Activated T-helper 1 cell treated with anti-CD3 and anti-CD28 coated beads, Interleukin-12 subunit alpha, Interleukin-12 subunit beta, Interleukin-2, Interleukin-4 antibody, amounts not matched to agents 30 ng/mL and 10 ng/mL and 1 ng/mL, durations not matched to agents 14 hours and 24 hours and 36 hours (primary cell): ENCODE data around the gene C8A. TPM values are rescaled to one million over a fixed set of nuclear protein-coding genes. Genes with fewer than 3 reads are reported as not detected.

Experiments
- DNase-seq: peaks from one replicate; pipeline ENCODE4 v3.0.0; 2021; ENCODE audit warnings: low spot score
- H3K27ac Mint-ChIP-seq: one replicate; pipeline ENCODE4 v1.8.0; 2021; ENCODE audit warnings: mild to moderate bottlenecking, mixed read lengths
- H3K27me3 Mint-ChIP-seq: one replicate; pipeline ENCODE4 v1.8.0; 2022; ENCODE audit warnings: mild to moderate bottlenecking, moderate library complexity, mixed read lengths; ENCODE audit not compliant: insufficient read depth
- H3K36me3 Mint-ChIP-seq: one replicate; pipeline ENCODE4 v1.8.0; 2021; ENCODE audit warnings: low read depth, mixed read lengths
- H3K4me1 Mint-ChIP-seq: one replicate; pipeline ENCODE4 v1.8.0; 2021; ENCODE audit warnings: low read depth, mixed read lengths
- H3K4me3 Mint-ChIP-seq: one replicate; pipeline ENCODE4 v1.8.0; 2021; ENCODE audit warnings: mild to moderate bottlenecking, moderate library complexity, mixed read lengths
- H3K9me3 Mint-ChIP-seq: one replicate; pipeline ENCODE4 v1.8.0; 2021; ENCODE audit warnings: mixed read lengths
- intact Hi-C: fragments of 100-400 bp; cut with micrococcal nuclease; formaldehyde crosslinking; loops from one replicate; pipeline ENCODE4 v1.15.1; 2024
- total RNA-seq: library from RNA; stranded (reverse); gene quantifications from 2 replicates; pipeline ENCODE4 v1.2.3, GENCODE V29; 2022

Gene C8A
- total RNA-seq, 1 donor from 2014 or later = not detected

DNA sequence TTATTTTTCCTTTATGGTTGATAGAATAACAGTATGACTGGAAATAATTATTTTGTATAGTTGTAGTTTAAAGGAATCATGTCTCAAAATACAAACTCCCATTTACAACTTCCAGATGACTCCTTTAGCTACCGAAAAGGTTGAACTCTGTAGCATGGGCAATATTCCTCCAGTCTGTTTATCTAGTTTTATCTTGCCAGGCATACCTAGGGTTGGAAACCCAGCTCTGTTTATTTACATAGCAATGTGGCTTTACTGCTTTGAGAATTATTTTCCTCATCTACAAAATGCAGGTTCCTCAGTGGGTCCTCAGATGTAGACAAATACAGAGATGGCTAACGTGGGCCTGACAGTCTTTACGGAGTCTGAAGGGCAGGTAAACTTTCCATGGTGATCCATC lies 51.1 kb downstream of the C8A start:
- no peaks in the 10 kb centered on the region for H3K36me3 Mint-ChIP-seq
- H3K4me1 Mint-ChIP-seq = no peaks in the 10 kb centered on the region
- no peaks in the 10 kb centered on the region for H3K27me3 Mint-ChIP-seq
- H3K4me3 Mint-ChIP-seq = no peak overlapping the region
- intact Hi-C loops = no loop called here
- H3K9me3 Mint-ChIP-seq = no peaks in the 10 kb centered on the region
- H3K27ac Mint-ChIP-seq = no peak overlapping the region
- no peak for DNase-seq

DNA sequence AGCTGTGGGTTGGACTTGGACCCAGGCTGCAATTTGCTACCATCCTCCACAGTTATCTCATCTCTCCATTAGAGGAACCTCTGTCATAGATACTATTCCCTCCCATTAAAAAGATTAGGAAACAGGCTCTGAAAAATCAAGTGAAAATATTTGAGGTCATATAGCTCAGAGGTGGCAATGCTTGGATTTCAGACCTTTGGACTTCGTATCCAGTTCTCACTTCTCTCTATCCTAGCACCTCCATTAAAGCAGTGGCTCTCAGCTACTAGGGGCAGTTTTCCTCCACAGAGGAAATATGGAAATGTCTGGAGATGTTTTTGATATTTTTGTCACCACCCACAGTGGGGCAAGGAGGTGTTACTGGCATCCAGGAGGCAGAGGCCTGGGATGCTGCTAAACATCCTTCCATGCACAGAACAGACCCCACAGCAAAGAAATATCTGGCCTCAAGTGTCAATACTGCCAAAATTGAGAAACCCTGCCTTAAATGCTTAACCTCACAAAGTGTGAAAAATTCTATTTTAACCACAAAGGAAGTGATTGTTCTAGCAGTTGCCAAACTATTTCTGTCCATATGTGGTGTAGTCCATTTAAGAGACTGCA lies 54.1 kb downstream of the C8A start:
- no peaks in the 10 kb centered on the region for H3K4me1 Mint-ChIP-seq
- H3K4me3 Mint-ChIP-seq = no peak overlapping the region
- intact Hi-C loops = no loop called here
- H3K27me3 Mint-ChIP-seq = no peaks in the 10 kb centered on the region
- H3K9me3 Mint-ChIP-seq = no peaks in the 10 kb centered on the region
- H3K27ac Mint-ChIP-seq = no peak overlapping the region
- DNase-seq = no peak
- H3K36me3 Mint-ChIP-seq = no peaks in the 10 kb centered on the region

DNA sequence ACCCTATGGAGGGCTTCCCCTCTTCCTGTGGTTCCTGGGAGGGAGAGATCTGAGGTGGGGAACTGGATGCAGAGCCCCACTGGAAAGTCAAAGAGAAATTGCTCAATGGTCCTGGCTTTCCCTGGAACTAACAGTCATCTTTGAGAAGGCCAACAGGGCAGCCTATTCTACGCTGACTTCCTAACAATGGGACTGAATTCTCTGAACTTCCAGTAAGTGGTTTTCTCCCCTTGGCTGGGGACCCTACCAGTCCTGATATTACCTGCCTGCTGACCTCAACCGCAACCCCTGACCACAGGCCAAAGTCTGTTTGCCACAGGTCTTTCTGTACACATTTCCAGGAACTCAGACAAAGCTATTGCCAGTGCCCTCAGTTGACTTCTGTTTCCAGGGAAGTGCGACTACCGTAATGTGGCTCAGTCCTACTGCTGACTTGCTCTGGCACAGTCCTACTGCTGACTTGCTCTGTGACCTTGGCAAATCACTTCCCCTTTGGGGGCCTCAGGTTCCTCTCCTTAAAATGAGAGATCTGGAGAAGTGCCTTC lies 55.9 kb downstream of the C8A start:
- Mint-ChIP-seq H3K27me3 (no peaks in the 10 kb centered on the region), H3K27ac (no peak overlapping the region), H3K4me3 (no peak overlapping the region), H3K9me3 (no peaks in the 10 kb centered on the region), H3K4me1 (no peaks in the 10 kb centered on the region), H3K36me3 (no peaks in the 10 kb centered on the region)
- DNase-seq = no peak
- intact Hi-C loops = no loop called here

DNA sequence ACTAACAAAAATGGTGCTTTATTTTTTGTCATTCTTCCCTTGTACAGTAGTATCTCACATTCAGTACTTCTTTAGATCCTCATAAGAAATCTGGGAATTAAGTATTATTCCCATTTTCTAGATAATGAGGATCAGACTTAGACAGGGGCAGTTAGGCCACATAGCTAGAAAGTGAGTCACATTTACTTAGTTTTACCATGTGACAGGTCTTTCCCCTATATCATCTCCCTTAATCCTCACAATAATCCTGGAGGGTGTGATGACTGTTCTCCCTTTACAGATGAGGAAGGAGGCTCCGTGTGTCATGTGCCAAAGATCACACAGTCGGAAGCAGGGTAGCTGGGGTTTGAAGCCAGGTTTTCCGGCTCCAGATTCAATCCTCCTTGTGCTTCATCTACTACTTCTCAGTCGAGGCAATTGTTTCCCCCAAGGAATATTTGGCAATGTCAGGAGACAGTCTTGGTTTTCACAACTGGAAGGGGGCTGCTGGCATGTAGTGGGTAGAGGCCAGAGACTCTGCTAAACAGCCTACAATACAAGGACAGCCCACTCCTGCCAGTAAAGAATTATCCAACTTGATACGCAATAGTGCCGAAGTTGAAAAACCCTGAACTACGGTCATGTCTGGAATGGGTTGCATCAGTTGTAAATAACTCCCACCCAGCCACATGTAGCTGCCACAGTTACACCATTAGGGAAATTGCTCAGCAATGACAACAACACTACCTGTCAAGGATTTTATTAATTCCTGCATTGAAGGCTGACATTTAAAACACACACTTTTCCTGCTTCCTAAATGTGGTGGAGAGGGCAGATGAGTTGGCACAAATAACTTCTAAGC lies 56.7 kb downstream of the C8A start:
- no peaks in the 10 kb centered on the region for H3K9me3 Mint-ChIP-seq
- H3K4me3 Mint-ChIP-seq = no peak overlapping the region
- H3K27me3 Mint-ChIP-seq = no peaks in the 10 kb centered on the region
- no peaks in the 10 kb centered on the region for H3K36me3 Mint-ChIP-seq
- H3K27ac Mint-ChIP-seq = no peak overlapping the region
- no peaks in the 10 kb centered on the region for H3K4me1 Mint-ChIP-seq
- DNase-seq = no peak
- intact Hi-C loops = no loop called here

DNA sequence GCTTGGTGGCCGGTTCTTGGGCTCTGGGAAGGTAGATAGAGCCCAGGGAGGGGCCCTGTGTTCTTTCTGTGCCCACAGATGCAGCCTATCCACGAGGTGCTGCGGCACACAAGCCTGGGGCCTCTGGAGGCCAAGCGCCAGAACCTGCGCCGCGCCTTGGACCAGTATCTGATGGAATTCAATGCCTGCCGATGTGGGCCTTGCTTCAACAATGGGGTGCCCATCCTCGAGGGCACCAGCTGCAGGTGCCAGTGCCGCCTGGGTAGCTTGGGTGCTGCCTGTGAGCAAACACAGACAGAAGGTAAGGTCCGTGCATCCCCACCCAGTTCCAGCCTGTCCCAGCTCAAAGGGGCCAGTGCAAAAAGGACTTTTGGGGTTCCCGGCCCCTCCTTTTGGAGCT lies 57.7 kb downstream of the C8A start:
- Mint-ChIP-seq H3K27me3 (no peaks in the 10 kb centered on the region), H3K36me3 (no peaks in the 10 kb centered on the region)

DNA sequence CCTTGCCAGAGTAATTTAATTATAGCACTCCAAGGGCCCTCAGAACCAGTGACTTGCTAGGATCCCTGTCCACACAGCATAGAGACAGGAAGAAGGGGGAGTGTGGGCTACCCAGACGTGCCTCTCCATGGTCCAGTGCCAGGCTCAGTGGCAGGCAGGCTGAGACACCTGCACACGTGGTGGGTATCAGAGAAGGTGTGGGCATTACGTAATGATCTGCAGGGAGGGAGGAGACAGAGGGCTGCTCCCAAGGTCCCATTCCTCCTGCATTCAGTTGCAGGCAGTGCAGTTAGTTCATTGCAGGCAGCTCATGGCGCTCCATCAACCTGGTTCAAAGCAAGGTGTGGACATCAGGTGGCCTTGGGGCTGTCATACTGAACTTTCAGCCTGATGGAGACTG lies 61.4 kb downstream of the C8A start:
- Mint-ChIP-seq H3K36me3 (no peaks in the 10 kb centered on the region), H3K27ac (no peak overlapping the region), H3K9me3 (no peaks in the 10 kb centered on the region), H3K4me1 (no peaks in the 10 kb centered on the region), H3K27me3 (no peaks in the 10 kb centered on the region), H3K4me3 (no peak overlapping the region)
- DNase-seq = no peak
- intact Hi-C loops = no loop called here

More for the DNA sequence above, 57.7 kb downstream of the C8A start:
- no peaks in the 10 kb centered on the region for H3K9me3 Mint-ChIP-seq
- H3K27ac Mint-ChIP-seq = no peak overlapping the region
- H3K4me1 Mint-ChIP-seq = no peaks in the 10 kb centered on the region
- H3K4me3 Mint-ChIP-seq = no peak overlapping the region
- no peak for DNase-seq
- intact Hi-C loops = no loop called here

DNA sequence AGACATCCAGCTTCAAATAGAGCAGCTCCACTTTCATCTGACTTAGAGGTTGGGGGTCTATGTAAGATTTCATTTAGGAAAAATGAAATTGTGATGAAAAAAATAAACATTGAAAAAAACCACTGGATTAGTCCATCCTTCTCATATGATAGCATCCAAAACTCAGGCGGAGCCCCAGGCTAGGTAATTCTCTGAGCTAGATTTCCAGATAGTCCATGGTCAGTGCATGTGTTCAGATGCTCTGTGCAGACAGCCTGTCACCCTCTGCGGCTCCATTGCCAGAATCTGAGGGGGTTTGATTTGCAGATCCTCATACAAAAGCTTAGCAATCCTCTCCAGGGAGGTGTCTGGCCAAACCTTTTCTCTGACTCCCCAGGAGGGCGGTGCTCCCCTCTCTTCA lies 62.0 kb downstream of the C8A start:
- Mint-ChIP-seq H3K9me3 (no peaks in the 10 kb centered on the region), H3K4me3 (no peak overlapping the region), H3K4me1 (no peaks in the 10 kb centered on the region), H3K36me3 (no peaks in the 10 kb centered on the region), H3K27me3 (no peaks in the 10 kb centered on the region), H3K27ac (no peak overlapping the region)
- intact Hi-C loops = no loop called here
- DNase-seq = no peak

DNA sequence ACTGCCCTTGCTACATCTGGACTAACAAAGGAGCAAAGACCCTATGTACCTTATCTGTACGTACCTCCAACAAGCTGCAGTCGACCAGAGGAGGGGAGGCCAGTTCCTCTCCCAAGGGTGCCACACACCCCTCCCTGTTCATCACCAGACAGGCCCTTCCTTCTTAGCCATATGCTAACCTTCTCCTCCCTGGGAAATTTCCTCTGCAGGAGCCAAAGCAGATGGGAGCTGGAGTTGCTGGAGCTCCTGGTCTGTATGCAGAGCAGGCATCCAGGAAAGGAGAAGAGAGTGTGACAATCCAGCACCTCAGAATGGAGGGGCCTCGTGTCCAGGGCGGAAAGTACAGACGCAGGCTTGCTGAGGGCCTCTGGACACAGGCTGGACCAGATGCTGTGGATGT lies 62.8 kb downstream of the C8A start:
- H3K27me3 Mint-ChIP-seq = no peaks in the 10 kb centered on the region
- H3K27ac Mint-ChIP-seq = no peak overlapping the region
- H3K4me1 Mint-ChIP-seq = no peaks in the 10 kb centered on the region
- intact Hi-C loops = no loop called here
- no peak overlapping the region for H3K4me3 Mint-ChIP-seq
- H3K9me3 Mint-ChIP-seq = no peaks in the 10 kb centered on the region
- H3K36me3 Mint-ChIP-seq = no peaks in the 10 kb centered on the region
- DNase-seq = no peak

DNA sequence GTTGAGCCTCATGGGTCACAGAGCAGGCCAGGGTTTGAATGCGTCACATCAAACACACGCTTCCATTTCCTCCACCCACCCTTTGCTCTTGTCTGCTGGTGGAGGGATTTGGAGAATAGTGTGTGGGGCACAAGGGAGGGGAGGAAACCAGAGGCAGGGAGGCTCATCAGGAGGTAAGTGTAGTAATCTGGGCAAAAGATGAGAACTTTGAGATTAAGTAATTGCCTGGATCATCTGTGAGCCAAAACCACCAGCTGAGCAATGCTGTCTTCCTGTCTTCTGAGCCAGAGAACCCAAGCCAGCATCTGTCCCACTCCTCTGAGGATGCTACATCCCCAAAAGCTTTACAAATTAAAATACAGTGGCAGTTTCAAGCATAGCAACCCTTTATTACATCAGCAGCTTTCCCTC lies 66.0 kb downstream of the C8A start:
- Mint-ChIP-seq H3K9me3 (no peaks in the 10 kb centered on the region), H3K27me3 (no peaks in the 10 kb centered on the region), H3K4me3 (no peak overlapping the region), H3K27ac (no peak overlapping the region), H3K36me3 (no peaks in the 10 kb centered on the region), H3K4me1 (no peaks in the 10 kb centered on the region)
- no peak for DNase-seq
- intact Hi-C loops = no loop called here

DNA sequence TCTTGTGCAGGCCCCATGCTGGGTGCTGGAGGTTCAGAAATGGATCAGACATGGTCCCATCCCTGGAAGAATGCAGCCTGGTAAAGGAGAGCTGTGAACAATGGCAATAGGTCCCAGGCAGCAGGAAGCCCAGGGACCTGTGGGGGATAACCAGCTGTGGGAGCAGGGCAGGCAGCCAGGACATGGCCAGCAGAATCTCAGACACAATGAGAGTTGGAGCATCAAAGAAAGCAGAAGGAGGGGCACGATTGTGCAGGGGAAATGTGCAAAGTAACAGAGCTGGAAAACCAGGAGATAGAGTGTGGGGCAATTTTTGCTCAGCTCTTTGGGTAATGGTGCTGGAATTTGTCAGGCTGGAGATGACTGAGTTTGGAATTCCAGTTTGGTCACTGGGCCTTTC lies 66.9 kb downstream of the C8A start:
- DNase-seq = no peak
- H3K36me3 Mint-ChIP-seq = no peaks in the 10 kb centered on the region
- no peaks in the 10 kb centered on the region for H3K9me3 Mint-ChIP-seq
- H3K27me3 Mint-ChIP-seq = no peaks in the 10 kb centered on the region
- H3K27ac Mint-ChIP-seq = no peak overlapping the region
- no peak overlapping the region for H3K4me3 Mint-ChIP-seq
- intact Hi-C loops = no loop called here
- H3K4me1 Mint-ChIP-seq = no peaks in the 10 kb centered on the region

DNA sequence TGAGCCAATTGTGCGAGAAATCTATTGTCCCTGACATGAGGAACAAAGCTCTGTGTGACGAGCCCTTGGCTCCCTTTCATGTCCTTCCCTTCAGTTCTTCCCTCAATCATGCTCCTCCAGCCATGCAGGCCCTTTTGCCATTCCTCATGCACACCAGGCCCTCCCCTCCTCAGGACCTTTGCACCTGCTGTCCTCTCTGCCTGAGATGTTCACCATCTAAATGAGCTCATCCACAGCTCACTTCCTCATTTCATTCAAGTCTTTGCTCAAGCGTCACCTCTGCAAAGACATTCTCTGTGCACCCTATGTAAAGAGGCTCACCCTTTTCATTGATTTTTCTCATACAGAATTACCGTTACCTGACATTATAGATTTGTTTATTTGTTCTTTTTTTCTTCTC lies 67.5 kb downstream of the C8A start:
- DNase-seq = no peak
- H3K4me3 Mint-ChIP-seq = no peak overlapping the region
- intact Hi-C loops = no loop called here

DNA sequence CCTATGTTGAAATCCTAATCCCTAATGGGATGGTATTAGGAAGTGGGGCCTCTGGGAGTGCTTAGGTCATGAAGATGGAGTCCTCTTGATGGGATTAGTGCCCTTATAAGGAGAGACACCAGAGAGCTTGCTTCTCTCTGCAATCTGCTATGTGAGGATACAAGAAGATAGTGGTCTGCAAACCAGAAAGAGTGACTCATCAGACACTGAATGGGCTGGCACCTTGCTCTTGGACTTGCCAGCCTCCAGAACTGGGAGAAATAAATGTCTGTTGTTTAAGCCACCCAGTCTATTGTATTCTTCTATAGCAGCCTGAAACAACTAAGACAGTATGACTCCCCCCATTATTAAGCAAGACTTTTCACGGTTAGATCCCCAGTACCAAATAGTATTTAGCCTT lies 67.9 kb downstream of the C8A start:
- Mint-ChIP-seq H3K4me1 (no peaks in the 10 kb centered on the region), H3K4me3 (no peak overlapping the region), H3K27me3 (no peaks in the 10 kb centered on the region), H3K36me3 (no peaks in the 10 kb centered on the region), H3K27ac (no peak overlapping the region), H3K9me3 (no peaks in the 10 kb centered on the region)
- intact Hi-C loops = no loop called here
- no peak for DNase-seq

More for the DNA sequence above, 67.5 kb downstream of the C8A start:
- Mint-ChIP-seq H3K27ac (no peak overlapping the region), H3K9me3 (no peaks in the 10 kb centered on the region), H3K36me3 (no peaks in the 10 kb centered on the region), H3K4me1 (no peaks in the 10 kb centered on the region), H3K27me3 (no peaks in the 10 kb centered on the region)

DNA sequence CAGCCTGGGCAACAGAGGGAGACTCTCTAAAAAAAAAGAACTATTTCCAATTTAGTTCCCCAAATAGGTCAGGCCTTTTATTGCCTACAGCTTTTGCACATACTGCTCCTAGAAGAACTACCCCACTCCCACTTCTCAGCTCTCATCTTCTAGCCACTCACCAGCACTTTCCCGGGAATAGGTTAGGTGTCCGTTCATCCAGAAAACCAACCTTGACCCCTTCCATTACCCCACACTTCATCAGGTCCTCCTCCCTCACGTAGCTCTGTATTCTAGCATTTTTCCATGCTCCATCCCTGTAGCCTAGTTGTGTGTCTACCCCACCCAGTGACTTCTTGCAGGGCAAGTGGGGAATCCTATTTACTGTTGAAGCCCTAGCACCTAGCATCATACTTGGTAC lies 68.6 kb downstream of the C8A start:
- Mint-ChIP-seq H3K27ac (no peak overlapping the region), H3K36me3 (no peaks in the 10 kb centered on the region), H3K4me3 (no peak overlapping the region), H3K9me3 (no peaks in the 10 kb centered on the region), H3K4me1 (no peaks in the 10 kb centered on the region), H3K27me3 (no peaks in the 10 kb centered on the region)
- DNase-seq = no peak
- intact Hi-C loops = no loop called here
